Hepatocyte (in vitro differentiated cells): ENCODE data around the gene TMEM115.

Experiments
- EZH2 ChIP-seq: fragments of 200-600 bp; sonication (generic); IDR thresholded peaks from 2 replicates; pipeline ENCODE4 v1.6.1; 2016; ENCODE audit warnings: antibody characterized with exemption, mild to moderate bottlenecking, borderline replicate concordance
- EZH2phosphoT487 ChIP-seq: fragments of 200-600 bp; sonication (generic); IDR thresholded peaks from one replicate; pipeline ENCODE4 v1.6.1; 2018; ENCODE audit warnings: antibody characterized with exemption, mild to moderate bottlenecking, low read depth, moderate library complexity; ENCODE audit not compliant: unreplicated experiment, severe bottlenecking
- TF ChIP-seq, protein P1 (sequence below): fragments of 200-600 bp; sonication (generic); IDR thresholded peaks from 2 replicates; pipeline ENCODE4 v1.5.1; 2016; ENCODE audit warnings: antibody characterized with exemption, mild to moderate bottlenecking; ENCODE audit not compliant: poor library complexity

DNA sequence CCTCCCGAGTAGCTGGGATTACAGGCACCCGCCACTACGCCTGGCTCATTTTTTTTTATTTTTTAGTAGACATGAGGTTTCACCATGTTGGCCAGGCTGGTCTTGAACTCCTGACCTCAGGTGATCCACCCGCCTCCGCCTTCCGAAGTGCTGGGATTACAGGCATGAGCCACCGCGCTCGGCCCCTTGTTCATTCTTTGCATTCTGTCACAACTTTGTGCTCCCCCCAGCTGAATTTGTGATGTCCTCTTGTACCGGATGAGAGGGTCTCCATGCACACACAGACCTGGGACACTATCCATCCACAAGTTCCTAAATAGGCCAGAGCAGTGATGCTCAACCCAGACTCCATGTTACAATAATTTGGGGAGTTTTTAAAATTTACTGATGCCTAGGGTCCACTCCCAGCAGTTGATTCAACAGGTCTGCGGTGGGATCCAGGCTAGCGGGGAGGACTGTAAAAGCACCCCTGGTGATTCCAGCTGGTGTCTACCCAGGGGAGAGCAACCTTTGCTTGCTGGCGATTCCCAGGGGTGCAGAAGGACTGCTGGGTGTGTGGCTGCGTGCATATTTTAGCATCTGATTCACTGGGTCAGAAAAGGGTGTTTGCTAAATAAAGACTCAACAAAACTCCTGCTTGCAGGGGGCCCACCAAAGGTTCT, 19.7 kb downstream of the TMEM115 start:
- TF ChIP-seq, protein P1, sequence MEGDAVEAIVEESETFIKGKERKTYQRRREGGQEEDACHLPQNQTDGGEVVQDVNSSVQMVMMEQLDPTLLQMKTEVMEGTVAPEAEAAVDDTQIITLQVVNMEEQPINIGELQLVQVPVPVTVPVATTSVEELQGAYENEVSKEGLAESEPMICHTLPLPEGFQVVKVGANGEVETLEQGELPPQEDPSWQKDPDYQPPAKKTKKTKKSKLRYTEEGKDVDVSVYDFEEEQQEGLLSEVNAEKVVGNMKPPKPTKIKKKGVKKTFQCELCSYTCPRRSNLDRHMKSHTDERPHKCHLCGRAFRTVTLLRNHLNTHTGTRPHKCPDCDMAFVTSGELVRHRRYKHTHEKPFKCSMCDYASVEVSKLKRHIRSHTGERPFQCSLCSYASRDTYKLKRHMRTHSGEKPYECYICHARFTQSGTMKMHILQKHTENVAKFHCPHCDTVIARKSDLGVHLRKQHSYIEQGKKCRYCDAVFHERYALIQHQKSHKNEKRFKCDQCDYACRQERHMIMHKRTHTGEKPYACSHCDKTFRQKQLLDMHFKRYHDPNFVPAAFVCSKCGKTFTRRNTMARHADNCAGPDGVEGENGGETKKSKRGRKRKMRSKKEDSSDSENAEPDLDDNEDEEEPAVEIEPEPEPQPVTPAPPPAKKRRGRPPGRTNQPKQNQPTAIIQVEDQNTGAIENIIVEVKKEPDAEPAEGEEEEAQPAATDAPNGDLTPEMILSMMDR = no peak
- no peak for TF ChIP-seq EZH2
- no peak for TF ChIP-seq EZH2phosphoT487
